OCI-LY3 (cell line): Measurements from ENCODE around the gene RASL10A.

ENCODE experiments used
- CTCF ChIP-seq: fragments of 200-600, 300-600 bp; sonication (generic); IDR thresholded peaks from 2 replicates; pipeline ENCODE4 v1.5.1; 2014; ENCODE audit warnings: antibody characterized with exemption, low read length, low read depth
- EZH2phosphoT487 ChIP-seq: fragments of 200-600 bp; shearing (Covaris generic); IDR thresholded peaks from 2 replicates; pipeline ENCODE4 v1.6.1; 2018; ENCODE audit warnings: antibody characterized with exemption, mixed run types, low read depth

GRCh38 chr22:29308791-29309262 lies 6.7 kb downstream of the RASL10A start:
- TF ChIP-seq CTCF (no peak), EZH2phosphoT487 (no peak)
